ENCODE measurements around the gene EXOC6B.
"Not testable (repeated sequence)": the region's sequence is repeated elsewhere in the genome, so short reads cannot be mapped to it uniquely, and the experiment has no call there.

The EXOC6B gene

GRCh38 chr2:72425996-72426395 is 399.8 kb downstream of the EXOC6B start:
- DNase-seq = no peak

- no peak for DNase-seq
These were observed 402.1 kb downstream of the EXOC6B start for GRCh38 chr2:72423756-72424155.

GRCh38 chr2:72421771-72422379 is 404.0 kb downstream of the EXOC6B start:
- DNase-seq = not testable (repeated sequence)

DNA sequence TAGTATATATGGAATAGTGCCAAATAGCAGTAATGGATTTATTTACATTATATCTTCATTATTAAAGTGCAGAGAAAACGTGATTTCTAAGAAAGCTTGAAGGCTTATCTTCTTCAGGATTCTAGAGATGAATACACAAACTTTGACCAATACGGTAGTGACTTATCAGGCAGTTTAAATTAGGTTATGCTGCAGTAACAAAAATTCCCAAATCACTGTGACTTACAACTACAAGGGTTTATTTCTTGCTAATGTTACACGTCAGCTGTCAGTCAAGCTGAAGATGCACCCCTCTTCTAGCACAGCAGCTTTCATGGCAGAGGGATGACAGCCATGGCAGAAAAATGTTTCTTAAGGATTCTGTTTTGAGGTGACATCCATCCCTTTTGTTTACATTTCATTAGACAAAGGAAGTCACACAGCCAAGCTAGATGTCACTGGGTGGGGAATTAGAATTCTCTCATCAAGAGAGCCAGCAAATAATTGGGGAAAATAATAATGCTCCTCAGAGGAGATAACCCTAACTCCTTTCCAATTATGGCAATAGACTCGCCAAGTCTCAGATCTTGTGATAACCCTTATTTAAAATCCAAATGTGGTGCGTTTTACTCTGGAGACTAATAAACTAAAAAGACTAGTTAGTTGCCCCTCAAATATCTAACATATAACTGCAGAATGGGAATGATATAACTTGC is 409.9 kb downstream of the EXOC6B start:
- no peak for DNase-seq

DNA sequence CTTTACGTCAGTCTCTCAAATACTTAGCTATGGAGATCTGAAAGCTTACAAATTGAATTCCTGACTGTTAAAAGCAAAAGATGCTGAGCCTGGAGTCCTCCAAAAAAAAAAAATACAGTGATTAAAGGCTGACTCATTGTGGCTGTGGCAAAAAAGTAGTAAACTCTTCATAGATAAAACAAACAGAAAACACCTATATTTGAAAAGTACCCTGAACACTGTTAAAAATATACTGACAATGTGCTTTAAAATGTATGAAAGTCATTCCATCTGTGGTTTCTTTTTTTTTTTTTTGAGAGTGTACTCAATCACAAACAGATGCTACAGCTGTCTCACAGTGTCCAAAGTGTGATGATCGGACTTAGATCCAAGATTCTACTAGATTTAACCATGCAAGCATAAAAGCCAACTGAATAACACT is 410.6 kb downstream of the EXOC6B start:
- no peak for DNase-seq

DNA sequence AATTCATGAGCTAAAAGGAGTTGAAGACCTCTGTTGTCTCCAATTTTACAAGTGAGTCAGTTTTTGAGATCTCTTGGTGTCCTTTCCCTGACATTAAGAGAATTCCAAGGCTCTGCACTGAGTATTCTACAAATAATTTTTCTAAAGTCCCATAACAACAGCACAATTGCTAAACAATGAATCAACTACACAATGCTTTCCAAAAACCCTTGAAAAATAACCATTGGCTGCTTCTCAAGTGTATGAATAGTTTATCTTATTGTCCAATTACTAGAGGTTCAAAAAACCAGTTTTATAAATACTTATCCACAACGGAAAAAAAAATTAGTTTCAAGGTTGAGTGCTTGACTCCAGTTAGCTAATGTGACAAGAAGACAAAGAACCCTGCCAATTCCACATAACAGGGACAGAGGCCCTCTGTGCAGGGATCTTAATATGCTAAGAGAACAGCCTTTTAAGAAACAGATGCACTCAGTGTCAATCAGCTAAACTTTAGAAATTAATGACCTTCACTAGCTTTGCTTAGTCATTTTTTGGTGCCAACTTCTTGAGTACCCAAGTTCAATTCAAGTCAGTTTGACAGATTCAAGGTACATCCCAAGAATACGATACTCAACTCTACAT is 411.6 kb downstream of the EXOC6B start:
- no peak for DNase-seq

DNA sequence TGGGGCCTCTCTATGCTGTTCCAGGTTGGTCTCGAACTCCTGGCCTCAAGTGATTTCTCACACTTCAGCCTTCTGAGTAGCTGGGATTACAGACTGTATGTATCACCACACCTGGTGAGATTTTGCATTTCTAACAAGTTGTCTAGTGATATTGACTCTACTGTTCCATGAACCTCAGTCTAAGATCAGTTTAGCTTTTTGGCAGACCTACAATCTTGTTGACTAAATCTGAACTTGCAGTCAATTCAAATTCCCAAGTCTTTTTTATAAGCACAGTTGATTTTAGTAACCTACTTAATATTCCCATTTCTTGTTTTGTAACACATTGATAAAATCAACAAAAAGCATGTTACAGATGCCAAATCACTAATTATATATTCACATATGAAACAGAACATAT is 412.1 kb downstream of the EXOC6B start:
- DNase-seq = no peak

- no peak for DNase-seq
These were observed 413.6 kb downstream of the EXOC6B start for GRCh38 chr2:72412214-72412613.

GRCh38 chr2:72399879-72400278 is 426.0 kb downstream of the EXOC6B start:
- DNase-seq = no peak

GRCh38 chr2:72395096-72395495 is 430.7 kb downstream of the EXOC6B start:
- no peak for DNase-seq

DNA sequence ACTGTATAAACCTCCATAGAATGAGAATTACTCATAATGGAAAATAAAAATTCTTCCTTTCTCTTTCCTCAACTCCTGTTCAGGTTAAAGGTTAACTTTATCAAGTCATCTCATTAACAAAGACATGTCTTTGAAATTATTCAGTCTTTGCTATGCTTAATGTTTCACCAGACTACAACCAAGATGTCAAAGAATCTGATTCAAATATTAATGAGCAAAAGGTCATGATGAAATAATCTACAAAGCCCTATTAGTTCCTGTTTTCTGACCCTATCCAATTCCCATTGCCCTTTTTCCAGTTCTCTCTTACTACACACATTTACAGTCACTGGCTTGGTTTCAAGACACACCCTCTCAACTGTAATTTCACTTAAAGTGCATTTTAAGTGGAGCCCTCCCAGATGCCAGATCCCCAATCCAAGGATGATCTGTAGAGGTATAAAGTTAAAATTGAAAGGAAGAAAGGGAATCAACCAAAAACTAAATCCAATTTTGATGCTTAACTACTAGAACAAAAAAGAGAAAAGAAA is 431.2 kb downstream of the EXOC6B start:
- no peak for DNase-seq

DNA sequence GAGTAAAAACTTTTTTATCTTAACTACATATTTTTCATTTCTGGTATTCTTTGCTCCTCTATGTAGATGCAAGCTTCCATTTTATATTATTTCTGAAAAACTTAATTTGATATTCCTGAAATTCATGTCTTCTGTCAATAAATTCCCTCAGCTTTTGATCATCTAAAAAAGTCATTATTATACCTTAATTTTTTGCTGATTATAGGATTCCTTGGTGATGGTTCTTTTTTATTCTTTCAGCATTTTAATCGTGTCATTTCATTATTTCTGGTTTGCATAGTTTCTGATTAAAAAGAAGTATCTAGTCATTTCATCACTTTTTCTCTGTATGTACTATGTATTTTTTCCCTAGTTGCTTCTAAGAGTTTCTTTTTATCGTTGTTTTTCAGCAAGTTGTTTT is 436.4 kb downstream of the EXOC6B start:
- DNase-seq = no peak

DNA sequence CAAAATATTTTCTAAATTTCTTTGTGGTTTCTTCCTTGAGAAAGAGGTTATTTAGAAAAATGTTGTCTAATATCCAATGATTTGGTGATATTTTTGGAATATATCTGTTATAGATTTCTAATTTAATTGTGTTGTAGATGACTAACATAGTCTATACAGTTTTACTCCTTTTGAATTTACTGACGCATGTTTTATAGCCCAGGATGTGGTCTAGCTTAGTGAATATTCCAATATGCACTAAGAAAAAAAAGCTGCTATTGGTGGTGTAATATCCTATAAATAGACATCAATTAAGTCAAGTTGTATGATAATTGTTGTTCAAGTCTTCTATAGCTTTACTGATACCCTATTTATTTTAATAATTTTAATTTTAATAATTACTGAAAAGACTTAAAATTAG is 437.6 kb downstream of the EXOC6B start:
- no peak for DNase-seq

DNA sequence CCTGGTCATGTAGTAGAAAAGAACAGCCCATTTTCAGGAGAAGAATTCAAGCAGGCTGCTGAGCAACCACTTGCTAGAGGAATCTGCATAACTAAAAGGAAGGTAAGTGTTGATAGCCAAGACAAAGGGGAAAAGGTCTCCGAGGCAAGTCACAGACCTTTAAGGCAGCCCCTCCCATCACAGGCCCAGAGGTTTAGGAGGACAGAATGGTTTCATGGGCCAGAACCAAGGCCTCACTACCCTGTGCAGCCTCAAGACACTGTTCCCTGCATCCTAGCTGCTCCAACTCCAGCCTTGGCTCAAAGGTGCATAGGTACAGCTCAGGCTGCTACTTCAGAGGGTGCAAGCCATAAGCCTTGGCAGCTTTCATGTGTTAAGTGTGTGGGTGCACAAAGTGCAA is 439.5 kb downstream of the EXOC6B start:
- DNase-seq = no peak

GRCh38 chr2:72378753-72379348 is 447.0 kb downstream of the EXOC6B start:
- no peak for DNase-seq

- no peak for DNase-seq
These were observed 458.2 kb downstream of the EXOC6B start for GRCh38 chr2:72367530-72368225.

DNA sequence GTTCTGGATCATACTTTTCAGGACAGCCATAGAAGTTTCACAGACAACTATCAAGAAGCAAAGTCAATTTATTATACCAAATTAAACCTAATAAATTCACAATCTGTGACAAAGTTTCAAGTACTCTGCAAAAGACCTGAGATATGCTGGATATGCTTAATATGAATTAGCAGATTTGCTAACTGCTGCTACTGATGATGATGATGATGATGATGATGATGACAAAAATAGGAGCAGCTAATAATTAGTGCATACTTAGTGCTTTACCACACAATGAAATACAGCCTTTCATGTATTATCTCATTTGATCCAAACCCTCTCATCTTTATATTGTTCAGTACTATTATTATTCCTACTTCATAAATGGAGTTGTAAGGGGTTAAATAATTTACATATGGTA is 462.4 kb downstream of the EXOC6B start:
- DNase-seq = no peak

GRCh38 chr2:72362733-72363132 is 463.1 kb downstream of the EXOC6B start:
- DNase-seq = no peak

DNA sequence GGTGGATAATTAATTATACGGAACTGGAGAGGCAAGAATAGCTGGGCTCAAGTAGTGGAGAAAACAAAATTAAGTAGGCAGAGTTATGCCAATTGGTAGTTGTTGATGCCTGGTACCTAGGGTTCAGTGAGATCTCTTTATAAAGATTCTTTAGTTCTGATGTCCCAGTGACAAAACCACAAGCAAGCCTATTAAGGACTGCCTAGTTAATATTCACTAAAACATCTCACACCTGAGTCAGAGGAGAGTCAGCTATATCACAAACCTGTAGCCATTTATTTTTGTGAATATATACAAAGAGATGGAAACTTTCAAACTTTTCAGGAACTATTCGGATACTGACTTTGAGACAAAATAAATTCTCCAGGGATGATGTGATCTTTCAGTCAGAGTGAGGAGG is 464.3 kb downstream of the EXOC6B start:
- DNase-seq = peak; percentile 39

DNA sequence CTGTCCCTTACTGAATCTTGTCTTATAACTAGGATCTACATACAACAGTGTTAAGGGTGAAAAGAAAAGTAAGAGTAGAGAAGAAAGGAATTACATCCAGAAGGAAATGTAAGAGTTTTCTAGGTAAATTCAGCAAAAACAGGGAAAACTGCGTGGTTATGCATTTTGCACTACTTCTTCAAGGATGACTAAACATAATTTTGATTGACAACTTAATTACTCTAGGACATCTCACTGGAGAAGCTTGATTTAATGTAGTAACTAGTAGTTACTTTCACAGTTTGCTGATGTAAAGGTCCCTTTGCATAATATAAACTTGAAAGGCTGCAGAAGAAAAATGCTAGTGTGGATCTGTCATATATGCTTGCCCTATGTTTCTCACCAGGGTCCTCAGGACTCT is 464.8 kb downstream of the EXOC6B start:
- no peak for DNase-seq

- DNase-seq = no peak
These were observed 475.0 kb downstream of the EXOC6B start for GRCh38 chr2:72350852-72351251.

- DNase-seq = no peak
These were observed 476.8 kb downstream of the EXOC6B start for GRCh38 chr2:72349016-72349415.

GRCh38 chr2:72347081-72347480 is 478.8 kb downstream of the EXOC6B start:
- DNase-seq = no peak
